ENCODE measurements around the gene CHAT.

DNA sequence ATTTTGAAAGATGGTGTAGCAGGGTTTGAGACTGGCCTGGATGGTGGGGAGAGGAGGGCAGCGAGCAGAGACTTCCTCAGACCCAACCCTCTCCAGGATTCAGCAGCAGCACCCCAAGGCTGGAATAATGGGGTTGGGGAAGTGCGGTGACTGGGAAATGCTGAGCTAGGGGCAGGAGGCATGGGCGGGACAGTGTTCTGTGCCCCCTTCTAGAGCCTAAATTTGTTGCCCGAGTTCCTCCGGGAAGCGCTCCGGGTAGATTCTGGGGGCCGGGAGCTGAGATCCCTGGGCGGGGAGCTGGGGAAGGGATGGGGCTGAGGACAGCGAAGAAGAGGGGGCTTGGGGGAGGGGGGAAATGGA lies at the start of gene CHAT:
- no peak for TF ChIP-seq CEBPB (IDR thresholded peaks at IDR 0.05; ENCODE audit: low read depth)
- TF ChIP-seq, protein P1, sequence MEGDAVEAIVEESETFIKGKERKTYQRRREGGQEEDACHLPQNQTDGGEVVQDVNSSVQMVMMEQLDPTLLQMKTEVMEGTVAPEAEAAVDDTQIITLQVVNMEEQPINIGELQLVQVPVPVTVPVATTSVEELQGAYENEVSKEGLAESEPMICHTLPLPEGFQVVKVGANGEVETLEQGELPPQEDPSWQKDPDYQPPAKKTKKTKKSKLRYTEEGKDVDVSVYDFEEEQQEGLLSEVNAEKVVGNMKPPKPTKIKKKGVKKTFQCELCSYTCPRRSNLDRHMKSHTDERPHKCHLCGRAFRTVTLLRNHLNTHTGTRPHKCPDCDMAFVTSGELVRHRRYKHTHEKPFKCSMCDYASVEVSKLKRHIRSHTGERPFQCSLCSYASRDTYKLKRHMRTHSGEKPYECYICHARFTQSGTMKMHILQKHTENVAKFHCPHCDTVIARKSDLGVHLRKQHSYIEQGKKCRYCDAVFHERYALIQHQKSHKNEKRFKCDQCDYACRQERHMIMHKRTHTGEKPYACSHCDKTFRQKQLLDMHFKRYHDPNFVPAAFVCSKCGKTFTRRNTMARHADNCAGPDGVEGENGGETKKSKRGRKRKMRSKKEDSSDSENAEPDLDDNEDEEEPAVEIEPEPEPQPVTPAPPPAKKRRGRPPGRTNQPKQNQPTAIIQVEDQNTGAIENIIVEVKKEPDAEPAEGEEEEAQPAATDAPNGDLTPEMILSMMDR (IDR thresholded peaks at IDR 0.05 in 2 of 3, conservative IDR thresholded peaks at IDR 0.05 in 1 of 3; ENCODE audit: borderline replicate concordance in 1 of 3, insufficient read depth in 1 of 3, low read depth in 2 of 3, low read length in 2 of 3), result no peak
- no peak for TF ChIP-seq FOSL1 (IDR thresholded peaks at IDR 0.05; ENCODE audit: low read depth)
- no peak for TF ChIP-seq JUND (IDR thresholded peaks at IDR 0.05)
- TF ChIP-seq SIN3A (IDR thresholded peaks at IDR 0.05; ENCODE audit: low read depth), result no peak
- no peak for TF ChIP-seq ELF1 (IDR thresholded peaks at IDR 0.05; ENCODE audit: borderline replicate concordance, low read depth)
- TF ChIP-seq RAD21 (IDR thresholded peaks at IDR 0.05; ENCODE audit: low read depth), result no peak
- no peak for TF ChIP-seq POLR2AphosphoS5 (IDR thresholded peaks at IDR 0.05; ENCODE audit: low read depth, low read length)
- no peak for TF ChIP-seq POLR2A (IDR thresholded peaks at IDR 0.05; ENCODE audit: borderline replicate concordance, extremely low read depth, insufficient read depth, insufficient read length)
- no peak for TF ChIP-seq TCF7L2 (IDR thresholded peaks at IDR 0.05; ENCODE audit: borderline replicate concordance, extremely low read depth, insufficient read depth, insufficient read length)
- no peak for TF ChIP-seq EZH2phosphoT487 (IDR thresholded peaks at IDR 0.05; ENCODE audit: borderline replicate concordance)
- no peak for TF ChIP-seq EZH2 (IDR thresholded peaks at IDR 0.05)
- no peak for TF ChIP-seq ZNF274 (IDR thresholded peaks at IDR 0.05; ENCODE audit: low read depth, low read length)

Data from HCT116 (cell line).